Astrocyte of the spinal cord (primary cell): Measurements from ENCODE around the gene TRERF1.

Source experiments
- DNase-seq: peaks from one replicate; pipeline ENCODE4 v3.0.0; 2011; ENCODE audit warnings: low read depth, low spot score
- H3K4me3 ChIP-seq: 2 replicates; pipeline ENCODE4 v1.5.1; 2011; ENCODE audit warnings: low read depth, mild to moderate bottlenecking, low read length, moderate library complexity
- CTCF ChIP-seq: IDR thresholded peaks from 2 replicates; pipeline ENCODE4 v1.5.1; 2012; ENCODE audit warnings: low read depth, mild to moderate bottlenecking, low read length, inconsistent platforms
- in situ Hi-C: cut with HindIII; loops from 2 replicates; pipeline ENCODE4 v1.10.0; 2017; ENCODE audit warnings: low sequenced_read_pairs

Gene TRERF1

GRCh38 chr6:42320762-42321161 is 131.0 kb downstream of the TRERF1 start:
- no peak for TF ChIP-seq CTCF
- in situ Hi-C loops: no loop called here
- peak; percentile 32 for DNase-seq

DNA sequence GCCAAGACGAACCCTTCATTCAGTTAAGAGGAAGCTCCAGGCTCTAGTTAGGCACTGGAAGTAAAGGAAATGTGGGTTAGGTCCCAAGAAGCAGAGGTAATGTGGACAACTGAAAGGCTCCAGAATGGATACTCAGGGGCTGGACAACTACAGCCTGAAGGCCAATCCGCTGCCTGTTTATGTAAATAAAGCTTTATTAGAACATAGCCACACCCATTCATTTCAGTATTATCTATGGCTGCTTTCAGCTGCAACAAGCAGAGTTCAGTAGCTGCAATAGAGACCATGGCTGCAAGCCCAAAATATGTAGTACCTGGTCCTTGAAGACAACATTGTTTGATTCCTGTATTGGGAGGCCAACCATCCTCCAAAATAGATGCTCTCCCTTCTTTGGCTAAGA is 133.2 kb downstream of the TRERF1 start:
- H3K4me3 ChIP-seq: no peak overlapping the region
- in situ Hi-C loops: no loop called here
- DNase-seq: no peak
- no peak for TF ChIP-seq CTCF

More at GRCh38 chr6:42320762-42321161, 131.0 kb downstream of the TRERF1 start:
- H3K4me3 ChIP-seq: no peak overlapping the region

DNA sequence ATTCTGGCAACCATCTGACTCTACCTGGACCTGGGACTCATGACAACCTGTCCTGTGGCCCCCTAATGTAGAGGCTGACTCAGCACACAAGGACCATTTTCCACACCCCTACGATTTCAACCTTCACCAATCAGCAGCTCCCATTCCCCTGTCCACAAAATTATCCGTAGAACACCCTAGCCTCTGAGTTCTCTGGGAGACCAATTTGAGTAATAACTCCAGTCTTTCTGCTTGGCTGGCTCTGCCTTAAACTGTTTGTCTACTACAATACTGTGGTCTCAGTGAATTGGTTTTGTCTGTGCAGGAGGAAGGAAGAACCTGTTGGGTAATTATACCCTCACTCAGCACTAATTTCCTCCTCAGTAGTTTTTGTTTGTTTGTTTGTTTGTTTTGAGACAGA is 134.7 kb downstream of the TRERF1 start:
- DNase-seq: peak; percentile 33
- in situ Hi-C loops: no loop called here
- no peak overlapping the region for H3K4me3 ChIP-seq
- TF ChIP-seq CTCF: no peak

DNA sequence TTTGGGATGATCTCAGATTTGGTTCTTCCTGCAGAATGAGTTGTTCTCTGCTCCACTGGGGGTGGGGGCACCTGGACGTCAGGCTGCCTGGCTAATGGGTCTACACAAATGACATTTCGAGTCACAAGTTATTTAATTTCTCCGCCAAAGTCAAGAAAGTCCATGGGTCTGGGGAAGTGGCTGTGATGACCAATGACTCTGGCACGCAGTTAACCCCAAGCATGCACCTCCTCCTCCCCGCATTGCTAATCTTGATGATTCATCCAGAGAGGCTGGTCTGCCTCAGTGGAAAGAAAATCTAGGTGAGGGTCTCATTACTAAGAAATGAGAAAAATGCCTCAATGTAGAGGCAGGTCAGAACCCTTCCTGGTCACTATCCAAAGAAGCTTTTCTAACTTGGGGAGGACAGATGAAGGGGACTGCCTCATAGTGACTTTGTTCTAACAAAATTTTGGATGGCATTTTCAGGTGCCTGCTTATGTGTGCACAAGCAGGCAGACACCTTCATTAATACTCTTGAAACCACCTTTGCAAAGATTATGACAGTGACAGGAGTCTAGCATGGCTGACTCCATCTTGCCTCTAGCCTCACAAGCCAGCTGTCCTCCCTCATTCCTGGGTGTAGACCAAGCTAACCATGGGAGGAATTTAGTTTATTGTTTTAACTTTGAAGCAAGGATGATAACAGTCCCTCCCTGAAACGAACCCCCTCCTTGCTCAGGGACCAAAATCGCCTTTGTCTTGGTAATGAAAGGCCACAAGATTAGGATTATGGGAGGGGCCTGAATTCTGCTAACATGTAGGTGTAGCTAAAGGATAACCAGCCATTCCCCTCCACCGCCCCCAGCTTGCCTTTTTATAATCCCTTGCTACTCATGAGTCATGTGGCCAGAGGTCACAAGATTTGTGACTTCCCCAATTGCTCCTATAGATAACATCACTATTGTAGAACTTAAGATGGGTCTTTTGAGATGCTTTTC is 135.4 kb downstream of the TRERF1 start:
- no peak for TF ChIP-seq CTCF
- no peak overlapping the region for H3K4me3 ChIP-seq
- in situ Hi-C loops: no loop called here
- peak; percentile 97 for DNase-seq

DNA sequence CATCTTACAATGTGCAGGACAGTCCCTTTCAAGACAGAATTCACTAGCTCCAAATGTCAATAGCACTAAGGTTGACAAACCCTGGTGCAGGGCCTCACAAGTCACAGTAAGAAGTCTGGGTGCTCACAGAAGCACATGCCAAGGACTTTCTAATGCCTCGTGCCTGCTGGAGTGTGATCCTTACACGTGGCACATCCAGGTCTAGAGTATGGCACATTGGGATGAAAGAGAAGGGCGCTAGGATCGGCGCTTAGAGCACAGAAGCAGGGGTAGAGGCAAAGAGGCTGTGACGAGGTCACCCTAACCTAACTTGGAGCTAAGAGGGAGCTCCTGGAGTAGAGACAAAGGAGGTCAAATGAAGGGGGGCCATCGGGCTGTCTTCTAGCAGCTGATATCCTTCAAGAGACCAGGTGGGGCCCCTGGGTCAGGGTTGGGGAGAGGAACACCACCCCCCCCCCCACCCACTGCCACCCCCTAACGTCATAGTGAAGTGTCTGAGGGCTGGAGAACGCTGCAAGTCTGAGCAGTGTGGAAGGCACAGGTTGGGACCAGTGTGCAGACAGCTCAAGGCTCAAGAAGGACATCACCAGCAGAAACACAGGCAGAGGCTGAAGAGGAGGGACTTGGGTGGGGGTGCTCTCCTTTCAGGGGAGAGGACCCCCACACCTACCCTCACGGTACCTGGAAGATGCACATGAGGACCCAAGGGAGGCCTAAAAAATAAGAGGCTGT is 136.3 kb downstream of the TRERF1 start:
- no peak overlapping the region for H3K4me3 ChIP-seq
- no peak for DNase-seq
- in situ Hi-C loops: no loop called here

More for the DNA sequence above, 136.3 kb downstream of the TRERF1 start:
- no peak for TF ChIP-seq CTCF
